ENCODE data around the gene PMVK. TPM values are rescaled to one million over a fixed set of nuclear protein-coding genes. Genes with fewer than 3 reads are reported as not detected.

The PMVK gene
- total and polyA plus RNA-seq, 4 donors = 9.7 to 37.3 (median 18.6) TPM

DNA sequence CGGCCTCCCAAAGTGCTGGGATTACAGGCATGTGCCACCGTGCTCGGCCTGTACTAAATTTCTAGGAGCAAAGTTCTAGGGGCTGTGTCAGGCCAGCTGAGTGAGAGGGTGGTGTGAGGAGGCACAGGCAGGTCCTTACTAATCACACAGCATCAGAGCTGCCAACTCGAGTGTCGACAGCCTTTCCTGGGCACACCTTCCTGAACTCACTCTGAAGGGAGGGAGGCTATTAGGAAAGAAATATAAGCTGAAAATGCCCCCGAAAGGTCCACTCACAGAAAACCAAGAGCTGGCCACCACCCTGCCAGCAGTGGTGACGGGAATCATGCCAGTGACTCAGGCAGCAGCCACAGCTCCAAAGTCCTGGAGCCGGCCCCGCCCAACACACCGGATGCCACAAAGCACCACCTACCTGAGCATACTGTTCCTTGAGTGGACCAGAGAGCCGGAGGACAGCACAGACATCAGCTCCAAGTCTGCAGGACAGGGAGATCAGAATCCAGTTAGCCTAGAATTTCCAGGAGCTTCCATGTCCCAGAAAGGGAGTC is 4.5 kb downstream of the PMVK start:
- Histone ChIP-seq H3K9ac (ENCODE audit: low read depth in 1 of 2, low read length in 2 of 2) (peak overlapping the region in 1 of 2 donors; percentile 55), H3K27ac (ENCODE audit: low read depth in 1 of 2, low read length in 2 of 2) (peak overlapping the region; percentile 81 to 82)

More for the DNA sequence above, 4.5 kb downstream of the PMVK start:
- Histone ChIP-seq H3K4me3 (ENCODE audit: low read depth in 1 of 3, low read length in 3 of 3) (no peak overlapping the region), H3K36me3 (ENCODE audit: control insufficient read depth in 4 of 4, insufficient read depth in 3 of 4, low read depth in 1 of 4, low read length in 3 of 4) (peaks cover 2 to 15% (median 12%) of the 10 kb centered on the region in 4 donors), H3K9me3 (ENCODE audit: control insufficient read depth in 4 of 4, low read length in 3 of 4) (no peaks in the 10 kb centered on the region), H3K27me3 (ENCODE audit: control insufficient read depth in 4 of 4, insufficient read depth in 4 of 4, low read length in 3 of 4) (no peaks in the 10 kb centered on the region), H3K4me1 (ENCODE audit: control insufficient read depth in 4 of 4, insufficient read depth in 4 of 4, low read length in 3 of 4) (peaks cover 2 to 20% (median 18%) of the 10 kb centered on the region in 4 donors)
- no peak for DNase-seq (ENCODE audit: low spot score)
- TF ChIP-seq HNF4G (IDR thresholded peaks at IDR 0.05) = peak; percentile 85
- TF ChIP-seq, protein P1, sequence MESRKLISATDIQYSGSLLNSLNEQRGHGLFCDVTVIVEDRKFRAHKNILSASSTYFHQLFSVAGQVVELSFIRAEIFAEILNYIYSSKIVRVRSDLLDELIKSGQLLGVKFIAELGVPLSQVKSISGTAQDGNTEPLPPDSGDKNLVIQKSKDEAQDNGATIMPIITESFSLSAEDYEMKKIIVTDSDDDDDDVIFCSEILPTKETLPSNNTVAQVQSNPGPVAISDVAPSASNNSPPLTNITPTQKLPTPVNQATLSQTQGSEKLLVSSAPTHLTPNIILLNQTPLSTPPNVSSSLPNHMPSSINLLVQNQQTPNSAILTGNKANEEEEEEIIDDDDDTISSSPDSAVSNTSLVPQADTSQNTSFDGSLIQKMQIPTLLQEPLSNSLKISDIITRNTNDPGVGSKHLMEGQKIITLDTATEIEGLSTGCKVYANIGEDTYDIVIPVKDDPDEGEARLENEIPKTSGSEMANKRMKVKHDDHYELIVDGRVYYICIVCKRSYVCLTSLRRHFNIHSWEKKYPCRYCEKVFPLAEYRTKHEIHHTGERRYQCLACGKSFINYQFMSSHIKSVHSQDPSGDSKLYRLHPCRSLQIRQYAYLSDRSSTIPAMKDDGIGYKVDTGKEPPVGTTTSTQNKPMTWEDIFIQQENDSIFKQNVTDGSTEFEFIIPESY (IDR thresholded peaks at IDR 0.05) = peak; percentile 61
- peak in 1 of 2 donors; percentile 62 for TF ChIP-seq GABPA (IDR thresholded peaks at IDR 0.05 in 1 of 2, conservative IDR thresholded peaks at IDR 0.05 in 1 of 2)
- TF ChIP-seq, protein P2, sequence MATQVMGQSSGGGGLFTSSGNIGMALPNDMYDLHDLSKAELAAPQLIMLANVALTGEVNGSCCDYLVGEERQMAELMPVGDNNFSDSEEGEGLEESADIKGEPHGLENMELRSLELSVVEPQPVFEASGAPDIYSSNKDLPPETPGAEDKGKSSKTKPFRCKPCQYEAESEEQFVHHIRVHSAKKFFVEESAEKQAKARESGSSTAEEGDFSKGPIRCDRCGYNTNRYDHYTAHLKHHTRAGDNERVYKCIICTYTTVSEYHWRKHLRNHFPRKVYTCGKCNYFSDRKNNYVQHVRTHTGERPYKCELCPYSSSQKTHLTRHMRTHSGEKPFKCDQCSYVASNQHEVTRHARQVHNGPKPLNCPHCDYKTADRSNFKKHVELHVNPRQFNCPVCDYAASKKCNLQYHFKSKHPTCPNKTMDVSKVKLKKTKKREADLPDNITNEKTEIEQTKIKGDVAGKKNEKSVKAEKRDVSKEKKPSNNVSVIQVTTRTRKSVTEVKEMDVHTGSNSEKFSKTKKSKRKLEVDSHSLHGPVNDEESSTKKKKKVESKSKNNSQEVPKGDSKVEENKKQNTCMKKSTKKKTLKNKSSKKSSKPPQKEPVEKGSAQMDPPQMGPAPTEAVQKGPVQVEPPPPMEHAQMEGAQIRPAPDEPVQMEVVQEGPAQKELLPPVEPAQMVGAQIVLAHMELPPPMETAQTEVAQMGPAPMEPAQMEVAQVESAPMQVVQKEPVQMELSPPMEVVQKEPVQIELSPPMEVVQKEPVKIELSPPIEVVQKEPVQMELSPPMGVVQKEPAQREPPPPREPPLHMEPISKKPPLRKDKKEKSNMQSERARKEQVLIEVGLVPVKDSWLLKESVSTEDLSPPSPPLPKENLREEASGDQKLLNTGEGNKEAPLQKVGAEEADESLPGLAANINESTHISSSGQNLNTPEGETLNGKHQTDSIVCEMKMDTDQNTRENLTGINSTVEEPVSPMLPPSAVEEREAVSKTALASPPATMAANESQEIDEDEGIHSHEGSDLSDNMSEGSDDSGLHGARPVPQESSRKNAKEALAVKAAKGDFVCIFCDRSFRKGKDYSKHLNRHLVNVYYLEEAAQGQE (IDR thresholded peaks at IDR 0.05) = peak; percentile 91
- peak; percentile 97 for TF ChIP-seq SP1 (IDR thresholded peaks at IDR 0.05)
- TF ChIP-seq, protein P3, sequence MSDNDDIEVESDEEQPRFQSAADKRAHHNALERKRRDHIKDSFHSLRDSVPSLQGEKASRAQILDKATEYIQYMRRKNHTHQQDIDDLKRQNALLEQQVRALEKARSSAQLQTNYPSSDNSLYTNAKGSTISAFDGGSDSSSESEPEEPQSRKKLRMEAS (IDR thresholded peaks at IDR 0.05) = peak; percentile 77
- TF ChIP-seq NR2F2 (IDR thresholded peaks at IDR 0.05) = peak; percentile 10
- TF ChIP-seq TAF1 (conservative IDR thresholded peaks at IDR 0.05) = peak; percentile 82
- TF ChIP-seq YY1 (IDR thresholded peaks at IDR 0.05) = peak; percentile 88
- TF ChIP-seq, protein P4, sequence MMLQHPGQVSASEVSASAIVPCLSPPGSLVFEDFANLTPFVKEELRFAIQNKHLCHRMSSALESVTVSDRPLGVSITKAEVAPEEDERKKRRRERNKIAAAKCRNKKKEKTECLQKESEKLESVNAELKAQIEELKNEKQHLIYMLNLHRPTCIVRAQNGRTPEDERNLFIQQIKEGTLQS (IDR thresholded peaks at IDR 0.05) = peak; percentile 75
- no peak for TF ChIP-seq FOXA2 (IDR thresholded peaks at IDR 0.05)
- TF ChIP-seq RXRA (IDR thresholded peaks at IDR 0.05) = peak; percentile 72 to 77
- no peak for TF ChIP-seq FOXA1 (IDR thresholded peaks at IDR 0.05)
- peak in 1 of 2 donors; percentile 32 for TF ChIP-seq RAD21 (IDR thresholded peaks at IDR 0.05)
- peak; percentile 79 to 90 for TF ChIP-seq JUND (IDR thresholded peaks at IDR 0.05)
- TF ChIP-seq HNF4A (conservative IDR thresholded peaks at IDR 0.05) = peak; percentile 88
- TF ChIP-seq, protein P5, sequence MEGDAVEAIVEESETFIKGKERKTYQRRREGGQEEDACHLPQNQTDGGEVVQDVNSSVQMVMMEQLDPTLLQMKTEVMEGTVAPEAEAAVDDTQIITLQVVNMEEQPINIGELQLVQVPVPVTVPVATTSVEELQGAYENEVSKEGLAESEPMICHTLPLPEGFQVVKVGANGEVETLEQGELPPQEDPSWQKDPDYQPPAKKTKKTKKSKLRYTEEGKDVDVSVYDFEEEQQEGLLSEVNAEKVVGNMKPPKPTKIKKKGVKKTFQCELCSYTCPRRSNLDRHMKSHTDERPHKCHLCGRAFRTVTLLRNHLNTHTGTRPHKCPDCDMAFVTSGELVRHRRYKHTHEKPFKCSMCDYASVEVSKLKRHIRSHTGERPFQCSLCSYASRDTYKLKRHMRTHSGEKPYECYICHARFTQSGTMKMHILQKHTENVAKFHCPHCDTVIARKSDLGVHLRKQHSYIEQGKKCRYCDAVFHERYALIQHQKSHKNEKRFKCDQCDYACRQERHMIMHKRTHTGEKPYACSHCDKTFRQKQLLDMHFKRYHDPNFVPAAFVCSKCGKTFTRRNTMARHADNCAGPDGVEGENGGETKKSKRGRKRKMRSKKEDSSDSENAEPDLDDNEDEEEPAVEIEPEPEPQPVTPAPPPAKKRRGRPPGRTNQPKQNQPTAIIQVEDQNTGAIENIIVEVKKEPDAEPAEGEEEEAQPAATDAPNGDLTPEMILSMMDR (IDR thresholded peaks at IDR 0.05; ENCODE audit: low read depth, low read length, missing input control) = no peak
- no peak for TF ChIP-seq EGR1 (IDR thresholded peaks at IDR 0.05; ENCODE audit: low read depth in 2 of 2)
- 31% methylated on average over 11 of the region's 11 CpGs for WGBS

Data from liver (tissue), 9 donors.